DOHH2 (cell line): ENCODE data around the gene PCSK7.

Experiments
- EZH2phosphoT487 ChIP-seq: fragments of 200-600 bp; sonication (generic); IDR thresholded peaks from 2 replicates; pipeline ENCODE4 v1.6.1; 2017; ENCODE audit warnings: borderline replicate concordance, mild to moderate bottlenecking, antibody characterized with exemption, low read length, moderate library complexity, mixed read lengths
- TF ChIP-seq, protein P1 (sequence below): fragments of 200-600 bp; sonication (generic); IDR thresholded peaks from one replicate; pipeline ENCODE4 v1.5.1; 2014; ENCODE audit warnings: antibody characterized with exemption, mild to moderate bottlenecking, low read depth, low read length; ENCODE audit not compliant: poor library complexity, severe bottlenecking

DNA sequence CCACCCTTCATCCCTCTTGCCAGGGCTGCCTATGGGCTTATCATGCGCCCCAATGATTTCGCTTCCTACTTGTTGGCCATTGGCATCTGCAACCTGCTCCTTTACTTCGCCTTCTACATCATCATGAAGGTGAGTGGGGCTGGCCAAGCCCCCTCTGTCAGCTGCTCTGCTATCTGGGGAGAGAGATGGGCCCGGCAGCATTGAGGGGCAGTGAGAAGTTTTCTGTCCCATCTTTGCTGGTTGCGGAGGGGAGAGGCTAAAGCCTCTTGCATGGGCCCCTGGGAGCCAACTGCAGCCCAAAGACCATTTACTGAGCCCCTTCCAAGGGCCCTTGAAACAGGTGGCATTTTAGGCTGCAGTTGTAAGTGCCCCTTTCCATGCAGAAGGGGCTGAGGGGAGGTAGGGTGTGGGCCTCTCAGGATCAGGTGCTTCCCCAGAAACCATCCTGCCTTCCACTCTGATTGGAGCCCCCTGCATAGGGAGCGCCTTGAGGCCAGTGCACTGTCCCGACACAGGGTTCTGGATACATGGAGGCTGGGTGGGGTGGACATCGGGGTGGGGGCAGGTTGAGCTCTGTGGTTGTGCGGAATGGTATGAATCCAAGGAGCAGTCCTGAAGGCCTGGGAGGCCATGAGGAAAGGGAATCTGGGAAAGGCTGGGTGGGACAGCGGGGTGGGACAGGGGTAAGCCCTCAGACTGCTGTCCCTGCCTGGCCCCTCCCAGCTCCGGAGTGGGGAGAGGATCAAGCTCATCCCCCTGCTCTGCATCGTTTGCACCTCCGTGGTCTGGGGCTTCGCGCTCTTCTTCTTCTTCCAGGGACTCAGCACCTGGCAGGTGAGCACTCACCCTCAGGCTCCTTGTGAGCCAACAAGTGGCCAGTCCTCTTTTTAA lies 38.5 kb downstream of the PCSK7 start:
- TF ChIP-seq, protein P1, sequence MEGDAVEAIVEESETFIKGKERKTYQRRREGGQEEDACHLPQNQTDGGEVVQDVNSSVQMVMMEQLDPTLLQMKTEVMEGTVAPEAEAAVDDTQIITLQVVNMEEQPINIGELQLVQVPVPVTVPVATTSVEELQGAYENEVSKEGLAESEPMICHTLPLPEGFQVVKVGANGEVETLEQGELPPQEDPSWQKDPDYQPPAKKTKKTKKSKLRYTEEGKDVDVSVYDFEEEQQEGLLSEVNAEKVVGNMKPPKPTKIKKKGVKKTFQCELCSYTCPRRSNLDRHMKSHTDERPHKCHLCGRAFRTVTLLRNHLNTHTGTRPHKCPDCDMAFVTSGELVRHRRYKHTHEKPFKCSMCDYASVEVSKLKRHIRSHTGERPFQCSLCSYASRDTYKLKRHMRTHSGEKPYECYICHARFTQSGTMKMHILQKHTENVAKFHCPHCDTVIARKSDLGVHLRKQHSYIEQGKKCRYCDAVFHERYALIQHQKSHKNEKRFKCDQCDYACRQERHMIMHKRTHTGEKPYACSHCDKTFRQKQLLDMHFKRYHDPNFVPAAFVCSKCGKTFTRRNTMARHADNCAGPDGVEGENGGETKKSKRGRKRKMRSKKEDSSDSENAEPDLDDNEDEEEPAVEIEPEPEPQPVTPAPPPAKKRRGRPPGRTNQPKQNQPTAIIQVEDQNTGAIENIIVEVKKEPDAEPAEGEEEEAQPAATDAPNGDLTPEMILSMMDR = no peak
- no peak for TF ChIP-seq EZH2phosphoT487
